GOT3 (cell line): Measurements from ENCODE around the gene XAF1.
"Not testable (repeated sequence)": the region's sequence is repeated elsewhere in the genome, so short reads cannot be mapped to it uniquely, and the experiment has no call there.

Source experiments
- DNase-seq: peaks from one replicate; lab custom pipeline; 2025; ENCODE audit warnings: mixed read lengths; lab: John Stamatoyannopoulos, UW

The XAF1 gene

DNA sequence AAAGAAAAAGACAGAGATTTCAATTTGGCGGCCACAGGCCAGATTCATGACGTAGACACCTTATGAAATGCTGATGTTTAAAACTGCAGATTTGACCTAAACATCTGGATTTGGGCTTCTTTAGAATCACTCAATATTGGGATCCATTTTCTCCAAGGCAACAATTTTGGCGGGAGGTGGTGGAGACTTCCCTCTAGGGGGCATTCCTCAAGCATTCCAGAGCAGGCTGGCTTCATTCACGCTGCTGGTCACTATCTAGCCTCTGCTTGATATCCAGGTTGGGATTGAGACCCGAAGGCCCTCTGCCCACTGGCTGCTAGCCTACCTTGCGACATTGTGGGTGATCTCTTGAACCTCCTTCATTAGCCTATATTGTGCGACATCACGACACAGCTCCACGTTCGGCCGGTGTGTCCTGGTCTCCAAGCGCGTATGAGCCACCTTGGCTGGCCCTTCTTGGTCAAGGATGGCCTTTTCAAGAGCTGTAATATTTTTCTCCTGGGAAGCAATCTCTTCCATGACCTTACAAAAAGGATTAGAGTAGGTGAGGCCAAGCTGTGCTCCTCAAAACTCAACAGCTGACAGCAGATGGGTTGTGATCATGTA, 44.7 kb downstream of the XAF1 start:
- DNase-seq, result no peak

- DNase-seq, result no peak
These were observed 55.7 kb downstream of the XAF1 start for GRCh38 chr17:6811510-6811909.

GRCh38 chr17:6812295-6812694, 56.4 kb downstream of the XAF1 start:
- no peak for DNase-seq

DNA sequence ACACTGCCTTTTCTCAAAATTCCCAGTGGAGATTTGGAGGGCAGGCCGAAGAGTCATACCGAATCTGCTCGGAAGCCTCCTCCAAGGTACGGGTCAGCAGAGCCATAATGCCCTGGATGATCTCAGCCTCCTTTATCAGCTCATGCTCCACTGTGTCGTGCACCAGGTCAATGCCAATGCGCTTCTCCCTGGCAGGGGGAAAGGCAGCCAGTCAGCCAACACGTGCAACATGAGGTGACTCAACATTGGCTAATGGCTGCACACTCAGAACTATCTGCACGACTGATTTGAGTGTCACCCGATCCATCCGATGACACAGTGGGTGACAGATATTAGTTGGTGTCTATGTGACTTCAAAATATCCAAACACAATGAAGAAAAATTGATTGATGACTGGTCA, 59.9 kb downstream of the XAF1 start:
- DNase-seq, result no peak

DNA sequence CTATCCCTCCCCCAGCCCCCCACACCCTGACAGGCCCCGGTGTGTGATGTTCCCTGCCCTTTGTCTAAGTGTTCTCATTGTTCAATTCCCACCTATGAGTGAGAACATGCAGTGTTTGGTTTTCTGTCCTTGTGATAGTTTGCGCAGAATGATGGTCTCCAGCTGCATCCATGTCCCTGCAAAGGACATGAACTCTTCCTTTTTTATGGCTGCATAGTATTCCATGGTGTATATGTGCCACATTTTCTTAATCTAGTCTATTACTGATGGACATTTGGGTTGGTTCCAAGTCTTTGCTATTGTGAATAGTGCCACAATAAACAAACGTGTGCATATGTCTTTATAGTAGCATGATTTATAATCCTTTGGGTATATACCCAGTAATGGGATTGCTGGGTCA, 60.5 kb downstream of the XAF1 start:
- DNase-seq, result not testable (repeated sequence)

DNA sequence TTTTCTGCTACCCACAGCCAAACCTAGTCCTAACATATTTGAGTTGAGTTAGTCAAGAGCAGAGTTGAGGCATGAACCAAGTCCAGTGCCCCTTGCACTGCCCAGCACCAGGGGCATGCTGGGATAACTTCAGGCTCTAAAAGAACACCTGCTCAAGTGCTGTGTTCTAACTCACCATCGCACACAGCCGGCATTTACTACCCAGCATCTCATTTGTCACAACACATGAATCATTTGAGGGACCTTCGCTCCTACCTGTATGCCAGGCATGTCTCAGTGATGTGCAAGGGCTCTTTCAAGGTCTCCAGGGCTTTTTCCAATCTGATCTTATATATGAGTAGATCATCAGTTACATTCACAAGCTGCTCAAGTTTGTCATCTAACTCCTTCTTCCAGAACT, 63.1 kb downstream of the XAF1 start:
- no peak for DNase-seq

DNA sequence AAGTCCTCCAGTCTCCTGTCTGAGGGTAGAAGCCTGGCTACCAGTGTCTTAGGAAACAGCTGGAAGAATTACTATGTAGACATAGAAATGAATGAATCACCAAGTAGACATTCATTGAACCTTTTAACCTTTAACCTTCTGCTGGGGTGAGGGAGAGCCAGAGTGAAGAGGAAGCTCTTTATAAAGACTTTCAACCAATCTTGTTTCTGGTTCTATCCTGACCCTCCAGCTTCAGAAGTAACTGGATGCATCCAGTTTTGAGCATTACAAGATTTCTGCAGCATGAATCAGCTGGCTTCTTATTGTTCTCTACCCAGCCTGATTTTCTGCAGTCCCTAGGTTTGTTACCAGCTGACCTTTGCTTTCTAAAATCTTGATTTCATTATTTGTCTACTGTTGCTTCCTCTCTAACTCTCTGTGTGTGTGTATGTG, 67.2 kb downstream of the XAF1 start:
- DNase-seq, result no peak
